Spleen (tissue), 11 donors: ENCODE data around the gene FAM171A2. TPM values are rescaled to one million over a fixed set of nuclear protein-coding genes. Genes with fewer than 3 reads are reported as not detected.

Source experiments
- DNase-seq: peaks from one replicate; pipeline ENCODE4 v3.0.0-alpha.2; 2020
- H3K27ac ChIP-seq, 8 donors: fragments of 200-600 bp; sonication (generic) in 7 of 8; 1 replicate in 4 of 8; 2 replicates in 4 of 8; pipeline versions ENCODE4 v1.5.0 to v1.8.0; 2016 to 2021; ENCODE audit warnings: inconsistent platforms in 4 of 8, mild to moderate bottlenecking in 4 of 8, moderate library complexity in 1 of 8
- H3K27me3 ChIP-seq, 7 donors: fragments of 200-600 bp; sonication (generic) in 6 of 7; replicated peaks in 1 of 7; 1 replicate in 4 of 7; 2 replicates in 3 of 7; pipeline versions ENCODE4 v1.5.0 to v1.8.0; 2016 to 2021; ENCODE audit warnings: inconsistent platforms in 3 of 7, mild to moderate bottlenecking in 1 of 7
- H3K36me3 ChIP-seq, 6 donors: fragments of 200-600 bp; sonication (generic) in 5 of 6; 1 replicate in 4 of 6; 2 replicates in 2 of 6; pipeline versions ENCODE4 v1.5.0 to v1.8.0; 2016 to 2021; ENCODE audit warnings: inconsistent platforms in 2 of 6
- H3K4me1 ChIP-seq, 6 donors: fragments of 200-600 bp; sonication (generic) in 5 of 6; 1 replicate in 3 of 6; 2 replicates in 3 of 6; pipeline versions ENCODE4 v1.5.0 to v1.8.0; 2016 to 2021; ENCODE audit warnings: inconsistent platforms in 3 of 6
- H3K4me3 ChIP-seq, 8 donors: fragments of 200-600 bp; sonication (generic) in 7 of 8; 1 replicate in 4 of 8; 2 replicates in 4 of 8; pipeline versions ENCODE4 v1.5.0 to v1.8.0; 2016 to 2021; ENCODE audit warnings: inconsistent platforms in 4 of 8, mild to moderate bottlenecking in 4 of 8, moderate library complexity in 2 of 8
- H3K9me3 ChIP-seq, 8 donors: fragments of 200-600 bp; sonication (generic) in 7 of 8; 1 replicate in 4 of 8; 2 replicates in 4 of 8; pipeline versions ENCODE4 v1.5.0 to v1.8.0; 2016 to 2021; ENCODE audit warnings: inconsistent platforms in 4 of 8
- CTCF ChIP-seq, 11 experiments: fragments of 200-600 bp in 7 of 11; fragments of 450-650 bp in 4 of 11; sonication (generic) in 4 of 11; IDR thresholded peaks in 8 of 11; conservative IDR thresholded peaks in 3 of 11; 1 replicate in 7 of 11; 2 replicates in 4 of 11; pipeline versions ENCODE4 v1.4.0 to v1.8.0; 2016 to 2021; ENCODE audit warnings: antibody characterized with exemption in 11 of 11, inconsistent platforms in 4 of 11, mild to moderate bottlenecking in 1 of 11
- POLR2A ChIP-seq, 3 donors: fragments of 450-650 bp; IDR thresholded peaks; one replicate each; pipeline ENCODE4 v1.5.1; 2017; ENCODE audit warnings: antibody characterized with exemption in 3 of 3, mild to moderate bottlenecking in 1 of 3
- POLR2AphosphoS5 ChIP-seq, 3 donors: sonication (generic); formaldehyde crosslinking; IDR thresholded peaks; one replicate each; pipeline ENCODE4 v1.5.1; 2017; ENCODE audit warnings: antibody characterized with exemption in 3 of 3
- WGBS, 5 donors: extraction: QIAGEN DNeasy Blood & Tissue Kit in 3 of 5; methylation state at CpG; one replicate each; pipeline versions ENCODE4 v1.1.5 to v1.1.7; 2013 to 2018; 5-methylcytosine and 5-hydroxymethylcytosine counted together
- intact Hi-C: fragments of 100-400 bp; cut with DNase I; formaldehyde crosslinking; loops from one replicate; pipeline ENCODE4 v1.15.0; 2023; ENCODE audit warnings: low total_unique reads
- polyA plus RNA-seq, 3 donors: library from polyadenylated mRNA; stranded (reverse); fragments of 200-250 nt; gene quantifications; one replicate each; pipeline ENCODE4 v1.2.1, GENCODE V29; 2013
- total RNA-seq, 7 donors: library from RNA; depleted of rRNA in 3 of 7; stranded (reverse); fragments of >200 nt in 3 of 7; fragmentation: NEBNext Ultra II Directional in 4 of 7; extraction: Animal tissue kit (Norgen Biotek cat#: 25700) in 4 of 7; gene quantifications; one replicate each; pipeline versions ENCODE4 v1.1.0 to v1.2.1, GENCODE V29; 2016 to 2021
- donor health status: healthy with polysubstance abuse.
- donor health status: DM: no; HTN: no; CAD: no; lungs with moderate emphysema.
- donor health status: DM: no; HTN: no; CAD: no.
- donor health status: Bipolar disorder and iron deficiency.
- donor health status: healthy.
- donor health status: DM: no; HTN: no; CAD: no.
- donor health status: DM: yes; HTN: yes; CAD: no.

The FAM171A2 gene
- total and polyA plus RNA-seq, 10 donors, result 0.11 to 2.5 (median 0.67) TPM

GRCh38 chr17:44359006-44359405 is 4.6 kb downstream of the FAM171A2 start:
- TF ChIP-seq CTCF (IDR thresholded peaks at IDR 0.05 in 8 of 11, conservative IDR thresholded peaks at IDR 0.05 in 3 of 11), result no peak
- no peak for TF ChIP-seq POLR2AphosphoS5 (IDR thresholded peaks at IDR 0.05)
- TF ChIP-seq POLR2A (IDR thresholded peaks at IDR 0.05), result no peak
- no peak for DNase-seq
- 53 to 78% (median 61%) methylated on average over 3 to 6 of the region's 6 CpGs for WGBS, 5 donors
- Histone ChIP-seq H3K4me3 (no peak overlapping the region), H3K27ac (no peak overlapping the region), H3K9me3 (no peaks in the 10 kb centered on the region), H3K36me3 (no peaks in the 10 kb centered on the region), H3K4me1 (peaks cover 4 to 40% (median 18%) of the 10 kb centered on the region in 6 donors), H3K27me3 (peaks cover 0 to 44% (median 16%) of the 10 kb centered on the region in 7 donors)
- intact Hi-C loops, result no loop called here

- Histone ChIP-seq H3K9me3 (no peaks in the 10 kb centered on the region), H3K36me3 (peaks cover 0 to 6% (median 2%) of the 10 kb centered on the region in 6 donors), H3K27me3 (peaks cover 0 to 34% (median 12%) of the 10 kb centered on the region in 7 donors), H3K27ac (no peak overlapping the region), H3K4me3 (no peak overlapping the region), H3K4me1 (peaks cover 4 to 38% (median 17%) of the 10 kb centered on the region in 6 donors)
- no peak for DNase-seq
- TF ChIP-seq CTCF (IDR thresholded peaks at IDR 0.05 in 8 of 11, conservative IDR thresholded peaks at IDR 0.05 in 3 of 11), result no peak
- no peak for TF ChIP-seq POLR2AphosphoS5 (IDR thresholded peaks at IDR 0.05)
- no peak for TF ChIP-seq POLR2A (IDR thresholded peaks at IDR 0.05)
- intact Hi-C loops, result no loop called here
- 92 to 96% (median 93%) methylated on average over 9 of the region's 9 CpGs for WGBS, 5 donors
Observed at GRCh38 chr17:44358066-44358465, 5.6 kb downstream of the FAM171A2 start.

- Histone ChIP-seq H3K4me1 (peaks cover 0 to 36% (median 10%) of the 10 kb centered on the region in 6 donors), H3K27me3 (peaks cover 0 to 16% (median 0%) of the 10 kb centered on the region in 7 donors), H3K36me3 (peaks cover 0 to 24% (median 20%) of the 10 kb centered on the region in 6 donors), H3K27ac (no peak overlapping the region), H3K4me3 (no peak overlapping the region), H3K9me3 (no peaks in the 10 kb centered on the region)
- TF ChIP-seq POLR2AphosphoS5 (IDR thresholded peaks at IDR 0.05) (no peak), CTCF (IDR thresholded peaks at IDR 0.05 in 8 of 11, conservative IDR thresholded peaks at IDR 0.05 in 3 of 11) (no peak), POLR2A (IDR thresholded peaks at IDR 0.05) (no peak)
- DNase-seq, result no peak
- intact Hi-C loops, result no loop called here
- 81 to 96% (median 86%) methylated on average over 6 to 11 of the region's 11 CpGs for WGBS, 5 donors
Observed at GRCh38 chr17:44356241-44356640, 7.4 kb downstream of the FAM171A2 start.

- peaks cover 0 to 10% (median 0%) of the 10 kb centered on the region in 7 donors for H3K27me3 ChIP-seq
- no peak for TF ChIP-seq POLR2AphosphoS5 (IDR thresholded peaks at IDR 0.05)
- no peak for TF ChIP-seq POLR2A (IDR thresholded peaks at IDR 0.05)
- no peak for TF ChIP-seq CTCF (IDR thresholded peaks at IDR 0.05 in 8 of 11, conservative IDR thresholded peaks at IDR 0.05 in 3 of 11)
- peaks cover 0 to 36% (median 15%) of the 10 kb centered on the region in 6 donors for H3K4me1 ChIP-seq
- DNase-seq, result no peak
- whole genome bisulfite sequencing, 5 donors, result 78 to 83% (median 80%) methylated on average over 17 of the region's 17 CpGs
- intact Hi-C loops, result no loop called here
- no peak overlapping the region for H3K4me3 ChIP-seq
- H3K36me3 ChIP-seq, result peaks cover 0 to 30% (median 26%) of the 10 kb centered on the region in 6 donors
- no peaks in the 10 kb centered on the region for H3K9me3 ChIP-seq
- no peak overlapping the region for H3K27ac ChIP-seq
Observed at GRCh38 chr17:44355642-44356099, 8.0 kb downstream of the FAM171A2 start.
